ENCODE measurements around the gene C2. TPM values are rescaled to one million over a fixed set of nuclear protein-coding genes. Genes with fewer than 3 reads are reported as not detected.
"Not testable (repeated sequence)": the region's sequence is repeated elsewhere in the genome, so short reads cannot be mapped to it uniquely, and the experiment has no call there.

The C2 gene
- polyA plus RNA-seq, 5 donors, result 3.6 to 7.4 (median 6.0) TPM

DNA sequence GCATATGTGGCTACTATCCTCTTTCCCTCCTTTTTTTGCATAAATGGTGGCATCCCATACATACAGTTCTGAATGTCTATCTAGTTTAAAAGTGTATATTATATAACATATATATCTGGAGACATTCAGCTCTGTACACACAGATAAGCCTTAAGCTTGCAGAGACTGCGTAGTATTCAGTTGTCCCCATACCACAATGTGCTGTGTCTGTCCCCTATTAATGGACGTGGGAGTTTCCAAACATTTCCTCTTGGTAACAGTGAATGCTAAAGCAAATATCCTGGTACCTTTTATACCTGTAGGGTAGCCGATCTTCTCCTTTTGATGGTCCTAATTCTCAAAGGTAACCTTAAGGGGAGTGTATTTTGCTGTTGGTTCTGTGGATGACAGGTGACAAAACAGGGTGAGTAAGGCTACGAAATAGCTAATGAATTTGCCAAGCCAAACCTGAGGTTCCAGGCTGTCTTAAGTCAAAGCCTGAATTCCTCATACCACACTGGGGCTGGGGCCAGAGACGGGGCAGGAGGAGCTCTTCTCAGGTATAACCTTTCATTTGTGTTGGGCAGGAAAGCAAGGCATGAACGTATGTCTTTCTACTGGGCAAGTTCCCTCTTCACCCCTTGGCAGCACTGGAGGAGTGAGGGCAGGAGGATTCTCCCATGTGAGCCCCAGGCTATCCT is 7.8 kb upstream of the C2 start:
- no peak for DNase-seq

DNA sequence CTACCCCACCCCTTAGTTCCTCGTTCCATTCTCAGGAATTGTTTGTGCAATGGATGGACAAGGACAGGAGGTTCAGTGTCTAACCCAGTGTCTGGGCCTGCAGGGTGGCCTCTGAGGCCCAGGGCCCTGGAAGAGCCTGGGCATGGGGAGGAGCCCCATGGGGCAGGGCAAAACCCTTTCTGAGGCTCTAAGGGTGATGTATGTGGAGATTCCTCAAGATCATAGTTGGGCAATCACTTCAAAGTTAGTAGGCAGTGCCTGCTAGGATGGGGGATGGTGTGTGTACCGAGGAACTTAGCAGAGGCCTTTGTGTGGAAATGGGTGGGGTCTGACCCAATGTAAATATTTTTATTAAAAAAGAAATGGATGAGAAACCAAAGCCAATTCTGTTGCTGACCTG is 6.7 kb upstream of the C2 start:
- DNase-seq, result no peak

DNA sequence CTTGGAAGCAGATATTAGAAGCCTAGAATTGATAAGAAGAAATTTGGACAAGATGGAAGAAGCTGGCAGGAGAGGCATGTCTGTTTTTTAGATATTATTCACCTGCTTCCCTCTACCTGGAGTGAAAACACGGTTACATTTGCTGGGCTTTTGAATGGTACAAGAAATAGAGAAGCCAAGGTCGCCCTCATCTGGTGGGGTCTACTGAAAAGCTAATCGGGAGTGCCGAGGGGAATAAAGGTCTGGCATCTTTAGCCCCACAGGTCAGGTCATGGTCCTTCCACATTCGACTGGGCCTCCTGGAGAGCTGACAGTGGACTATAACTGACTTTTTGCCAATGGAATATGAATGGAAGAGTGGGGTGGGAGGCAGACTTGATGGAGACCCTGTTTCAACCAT is 4.6 kb upstream of the C2 start:
- no peak for DNase-seq

DNA sequence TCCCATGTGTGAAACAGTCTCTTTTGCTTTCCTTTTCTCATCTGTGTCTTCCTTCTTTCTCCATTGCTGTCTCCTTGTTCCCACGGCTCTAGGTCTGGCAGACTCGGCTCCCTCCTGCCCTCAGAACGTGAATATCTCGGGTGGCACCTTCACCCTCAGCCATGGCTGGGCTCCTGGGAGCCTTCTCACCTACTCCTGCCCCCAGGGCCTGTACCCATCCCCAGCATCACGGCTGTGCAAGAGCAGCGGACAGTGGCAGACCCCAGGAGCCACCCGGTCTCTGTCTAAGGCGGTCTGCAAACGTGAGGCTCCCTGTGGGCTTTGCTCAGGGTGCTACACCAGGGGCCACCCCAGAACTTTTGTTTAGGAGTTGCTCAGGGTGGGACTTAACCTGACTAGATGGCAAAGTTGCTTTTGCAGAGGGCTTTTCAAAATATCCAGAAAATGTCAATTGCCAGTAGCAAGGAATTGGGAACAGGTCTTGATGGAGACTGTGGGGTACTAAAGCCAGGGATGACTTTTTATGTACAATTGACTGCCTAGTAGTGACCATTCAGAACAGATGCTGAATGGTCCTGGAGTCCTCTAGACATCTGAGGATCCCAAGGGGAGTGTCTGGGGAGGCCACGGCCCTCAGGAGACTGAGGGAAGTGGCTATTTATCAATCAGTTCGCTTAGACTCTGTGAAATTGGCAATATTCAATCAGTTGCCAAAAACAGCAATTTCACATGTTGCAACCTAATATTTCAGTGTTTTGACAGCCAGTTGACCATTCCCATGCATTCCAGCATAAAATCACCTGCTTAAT is 550 bp downstream of the C2 start:
- no peak for DNase-seq

DNA sequence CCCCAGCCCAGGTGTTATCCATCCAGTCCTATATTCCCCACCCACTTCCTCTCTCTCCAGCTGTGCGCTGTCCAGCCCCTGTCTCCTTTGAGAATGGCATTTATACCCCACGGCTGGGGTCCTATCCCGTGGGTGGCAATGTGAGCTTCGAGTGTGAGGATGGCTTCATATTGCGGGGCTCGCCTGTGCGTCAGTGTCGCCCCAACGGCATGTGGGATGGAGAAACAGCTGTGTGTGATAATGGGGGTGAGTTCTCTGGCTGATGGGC is 1.1 kb downstream of the C2 start:
- no peak for DNase-seq

DNA sequence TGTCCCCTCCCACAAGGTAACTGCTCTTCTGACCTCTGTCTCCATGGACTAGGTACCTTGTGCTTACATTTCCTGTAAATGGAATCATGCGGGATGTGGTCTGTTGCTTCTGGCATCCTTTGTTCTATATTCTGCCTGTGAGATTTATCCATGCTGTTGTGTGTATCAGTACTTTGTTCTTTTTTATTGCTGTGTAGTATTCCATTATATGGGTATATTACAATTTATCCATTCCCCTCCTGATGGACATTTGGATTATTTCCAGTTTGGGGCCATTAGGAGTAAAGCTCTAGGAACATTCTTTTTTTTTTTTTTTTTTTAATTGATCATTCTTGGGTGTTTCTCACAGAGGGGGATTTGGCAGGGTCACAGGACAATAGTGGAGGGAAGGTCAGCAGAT is 3.4 kb downstream of the C2 start:
- no peak for DNase-seq

DNA sequence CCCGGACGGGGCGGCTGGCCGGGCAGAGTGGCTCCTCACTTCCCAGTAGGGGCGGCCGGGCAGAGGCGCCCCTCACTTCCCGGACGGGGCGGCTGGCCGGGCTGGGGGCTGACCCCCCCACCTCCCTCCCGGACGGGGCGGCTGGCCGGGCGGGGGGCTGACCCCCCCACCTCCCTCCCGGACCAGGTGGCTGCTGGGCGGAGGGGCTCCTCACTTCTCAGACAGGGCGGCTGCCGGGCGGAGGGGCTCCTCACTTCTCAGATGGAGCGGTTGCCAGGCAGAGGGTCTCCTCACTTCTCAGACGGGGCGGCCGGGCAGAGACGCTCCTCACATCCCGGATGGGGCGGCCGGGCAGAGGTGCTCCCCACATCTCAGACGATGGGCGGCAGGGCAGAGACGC is 4.6 kb downstream of the C2 start:
- not testable (repeated sequence) for DNase-seq

DNA sequence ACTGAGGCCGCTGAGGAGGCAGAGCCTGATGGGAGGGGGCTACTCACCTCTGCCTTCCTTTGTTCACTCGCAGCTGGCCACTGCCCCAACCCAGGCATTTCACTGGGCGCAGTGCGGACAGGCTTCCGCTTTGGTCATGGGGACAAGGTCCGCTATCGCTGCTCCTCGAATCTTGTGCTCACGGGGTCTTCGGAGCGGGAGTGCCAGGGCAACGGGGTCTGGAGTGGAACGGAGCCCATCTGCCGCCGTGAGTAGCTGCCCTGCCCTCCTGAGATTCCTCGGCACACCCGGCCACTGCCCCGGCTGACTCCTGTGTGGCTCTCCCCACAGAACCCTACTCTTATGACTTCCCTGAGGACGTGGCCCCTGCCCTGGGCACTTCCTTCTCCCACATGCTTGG is 6.0 kb downstream of the C2 start:
- DNase-seq, result no peak

DNA sequence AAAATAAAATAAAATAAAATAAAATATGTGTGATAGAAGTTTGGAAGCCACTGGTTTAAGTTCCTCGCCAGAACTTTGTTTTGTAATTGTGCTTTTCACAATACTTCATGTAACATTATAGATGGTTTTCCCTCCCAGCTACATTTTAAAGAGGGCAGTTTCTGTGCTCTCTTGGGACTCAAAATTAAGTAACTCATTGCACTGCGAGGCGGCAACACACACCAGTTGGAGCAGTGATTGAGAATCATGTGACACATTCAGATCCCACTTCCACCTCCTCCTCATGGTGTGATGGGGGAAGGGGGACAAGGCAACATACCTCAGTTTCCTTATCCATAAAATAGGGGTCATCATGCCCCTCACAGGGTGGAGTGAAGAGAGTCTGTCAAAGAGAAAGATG is 7.5 kb downstream of the C2 start:
- no peak for DNase-seq

DNA sequence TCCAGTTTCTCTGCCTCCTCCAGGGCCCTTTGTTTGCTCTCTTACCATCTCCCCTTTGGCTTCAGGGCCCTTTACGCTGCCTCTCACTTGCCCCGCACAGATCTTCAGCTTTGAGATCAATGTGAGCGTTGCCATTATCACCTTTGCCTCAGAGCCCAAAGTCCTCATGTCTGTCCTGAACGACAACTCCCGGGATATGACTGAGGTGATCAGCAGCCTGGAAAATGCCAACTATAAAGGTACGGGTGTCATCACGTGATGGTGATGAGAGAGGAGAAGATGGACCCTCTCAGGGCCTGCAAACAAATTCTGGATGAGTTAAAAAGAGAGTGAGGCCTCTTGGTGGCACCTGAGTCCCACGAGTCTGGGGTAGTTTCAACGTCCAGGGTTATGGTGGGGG is 8.3 kb downstream of the C2 start:
- no peak for DNase-seq

DNA sequence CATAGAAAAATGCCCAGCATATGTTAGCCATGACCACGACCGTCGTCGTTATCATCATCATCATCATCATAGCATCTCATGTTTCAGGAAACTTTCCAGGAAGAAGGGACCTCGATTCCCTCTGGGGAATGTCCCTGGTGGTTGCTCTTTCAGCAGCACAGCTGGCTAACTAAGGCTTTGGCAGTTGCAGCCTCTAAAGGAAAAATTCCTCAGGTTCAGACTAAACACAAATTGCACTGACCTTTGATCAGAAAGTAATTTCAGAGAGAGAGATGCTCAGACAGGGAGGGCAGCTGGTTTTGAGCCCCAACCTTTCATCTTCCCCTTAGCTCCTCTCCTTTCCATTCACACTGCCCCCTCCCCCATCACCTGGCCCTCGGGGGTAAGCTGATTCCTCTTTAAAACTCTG is 12.7 kb downstream of the C2 start:
- DNase-seq, result no peak

DNA sequence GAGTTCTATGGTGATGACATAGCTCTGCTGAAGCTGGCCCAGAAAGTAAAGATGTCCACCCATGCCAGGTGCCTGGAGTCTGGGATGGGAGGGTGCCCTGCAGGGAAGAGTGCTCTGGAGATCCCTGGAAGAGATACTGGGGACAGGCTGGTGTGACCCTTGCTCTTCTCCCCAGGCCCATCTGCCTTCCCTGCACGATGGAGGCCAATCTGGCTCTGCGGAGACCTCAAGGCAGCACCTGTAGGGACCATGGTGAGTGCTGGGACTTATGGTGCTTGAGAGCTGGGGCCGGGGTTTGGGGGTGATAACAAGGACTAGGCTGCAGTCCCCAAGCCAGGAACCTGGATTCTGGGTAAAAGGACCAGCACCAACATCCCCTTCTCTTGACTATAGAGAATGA is 16.2 kb downstream of the C2 start:
- no peak for DNase-seq

DNA sequence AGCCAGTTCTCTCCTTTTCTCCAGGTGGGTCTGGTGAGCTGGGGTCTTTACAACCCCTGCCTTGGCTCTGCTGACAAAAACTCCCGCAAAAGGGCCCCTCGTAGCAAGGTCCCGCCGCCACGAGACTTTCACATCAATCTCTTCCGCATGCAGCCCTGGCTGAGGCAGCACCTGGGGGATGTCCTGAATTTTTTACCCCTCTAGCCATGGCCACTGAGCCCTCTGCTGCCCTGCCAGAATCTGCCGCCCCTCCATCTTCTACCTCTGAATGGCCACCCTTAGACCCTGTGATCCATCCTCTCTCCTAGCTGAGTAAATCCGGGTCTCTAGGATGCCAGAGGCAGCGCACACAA is 17.6 kb downstream of the C2 start:
- DNase-seq, result no peak

DNA sequence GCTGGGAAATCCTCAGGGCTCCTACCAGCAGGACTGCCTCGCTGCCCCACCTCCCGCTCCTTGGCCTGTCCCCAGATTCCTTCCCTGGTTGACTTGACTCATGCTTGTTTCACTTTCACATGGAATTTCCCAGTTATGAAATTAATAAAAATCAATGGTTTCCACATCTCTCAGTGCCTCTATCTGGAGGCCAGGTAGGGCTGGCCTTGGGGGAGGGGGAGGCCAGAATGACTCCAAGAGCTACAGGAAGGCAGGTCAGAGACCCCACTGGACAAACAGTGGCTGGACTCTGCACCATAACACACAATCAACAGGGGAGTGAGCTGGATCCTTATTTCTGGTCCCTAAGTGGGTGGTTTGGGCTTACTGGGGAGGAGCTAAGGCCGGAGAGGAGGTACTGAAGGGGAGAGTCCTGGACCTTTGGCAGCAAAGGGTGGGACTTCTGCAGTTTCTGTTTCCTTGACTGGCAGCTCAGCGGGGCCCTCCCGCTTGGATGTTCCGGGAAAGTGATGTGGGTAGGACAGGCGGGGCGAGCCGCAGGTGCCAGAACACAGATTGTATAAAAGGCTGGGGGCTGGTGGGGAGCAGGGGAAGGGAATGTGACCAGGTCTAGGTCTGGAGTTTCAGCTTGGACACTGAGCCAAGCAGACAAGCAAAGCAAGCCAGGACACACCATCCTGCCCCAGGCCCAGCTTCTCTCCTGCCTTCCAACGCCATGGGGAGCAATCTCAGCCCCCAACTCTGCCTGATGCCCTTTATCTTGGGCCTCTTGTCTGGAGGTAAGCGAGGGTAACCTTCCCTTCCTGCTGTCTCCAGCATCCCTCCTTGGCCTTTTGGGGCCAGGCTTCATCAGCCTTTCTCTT is 18.2 kb downstream of the C2 start, which contains the start of gene CFB:
Gene CFB, plus strand, starts transcription at position 589 of the 863 bp plus-strand sequence. Its CDS starts 127 bp downstream, at position 716.
- DNase-seq, result no peak

DNA sequence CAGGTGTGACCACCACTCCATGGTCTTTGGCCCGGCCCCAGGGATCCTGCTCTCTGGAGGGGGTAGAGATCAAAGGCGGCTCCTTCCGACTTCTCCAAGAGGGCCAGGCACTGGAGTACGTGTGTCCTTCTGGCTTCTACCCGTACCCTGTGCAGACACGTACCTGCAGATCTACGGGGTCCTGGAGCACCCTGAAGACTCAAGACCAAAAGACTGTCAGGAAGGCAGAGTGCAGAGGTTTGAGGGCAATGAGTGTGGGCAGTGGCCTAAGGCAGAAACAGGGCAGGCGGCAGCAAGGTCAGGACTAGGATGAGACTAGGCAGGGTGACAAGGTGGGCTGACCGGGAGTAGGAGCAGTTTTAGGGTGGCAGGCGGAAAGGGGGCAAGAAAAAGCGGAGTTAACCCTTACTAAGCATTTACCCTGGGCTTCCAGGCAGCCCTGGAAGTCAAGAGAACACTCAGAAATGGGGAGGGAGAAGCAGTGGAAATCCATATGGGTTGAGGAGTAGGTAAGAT is 18.9 kb downstream of the C2 start:
- DNase-seq, result no peak

DNA sequence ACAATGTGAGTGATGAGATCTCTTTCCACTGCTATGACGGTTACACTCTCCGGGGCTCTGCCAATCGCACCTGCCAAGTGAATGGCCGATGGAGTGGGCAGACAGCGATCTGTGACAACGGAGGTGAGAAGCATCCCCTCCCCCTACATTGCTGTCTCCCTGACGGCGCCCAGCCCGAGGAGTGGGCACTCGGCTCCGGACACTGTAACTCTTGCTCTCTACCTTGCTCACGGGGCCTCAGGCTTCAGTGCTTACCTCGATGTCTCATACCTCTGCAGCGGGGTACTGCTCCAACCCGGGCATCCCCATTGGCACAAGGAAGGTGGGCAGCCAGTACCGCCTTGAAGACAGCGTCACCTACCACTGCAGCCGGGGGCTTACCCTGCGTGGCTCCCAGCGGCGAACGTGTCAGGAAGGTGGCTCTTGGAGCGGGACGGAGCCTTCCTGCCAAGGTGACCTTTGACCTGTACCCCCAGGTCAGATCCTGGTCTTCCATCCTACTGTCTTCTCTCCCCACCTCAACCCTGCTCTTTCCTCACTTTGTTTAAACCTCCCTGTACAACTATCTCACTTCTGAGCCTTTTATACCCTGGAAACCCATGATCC is 19.7 kb downstream of the C2 start:
- no peak for DNase-seq

DNA sequence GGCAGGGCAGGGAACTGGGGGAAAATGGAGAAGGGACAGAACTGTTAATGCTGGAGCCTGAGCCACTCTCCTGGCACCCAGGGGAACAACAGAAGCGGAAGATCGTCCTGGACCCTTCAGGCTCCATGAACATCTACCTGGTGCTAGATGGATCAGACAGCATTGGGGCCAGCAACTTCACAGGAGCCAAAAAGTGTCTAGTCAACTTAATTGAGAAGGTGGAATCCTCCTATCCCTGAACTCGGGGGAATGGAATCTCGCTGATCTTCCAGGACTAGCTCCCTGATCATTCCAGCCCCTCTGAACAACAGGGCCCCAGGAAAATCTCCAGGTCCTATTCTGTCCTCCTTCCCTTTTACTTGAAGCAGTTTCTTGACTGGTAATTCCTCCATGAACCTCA is 20.3 kb downstream of the C2 start:
- no peak for DNase-seq

DNA sequence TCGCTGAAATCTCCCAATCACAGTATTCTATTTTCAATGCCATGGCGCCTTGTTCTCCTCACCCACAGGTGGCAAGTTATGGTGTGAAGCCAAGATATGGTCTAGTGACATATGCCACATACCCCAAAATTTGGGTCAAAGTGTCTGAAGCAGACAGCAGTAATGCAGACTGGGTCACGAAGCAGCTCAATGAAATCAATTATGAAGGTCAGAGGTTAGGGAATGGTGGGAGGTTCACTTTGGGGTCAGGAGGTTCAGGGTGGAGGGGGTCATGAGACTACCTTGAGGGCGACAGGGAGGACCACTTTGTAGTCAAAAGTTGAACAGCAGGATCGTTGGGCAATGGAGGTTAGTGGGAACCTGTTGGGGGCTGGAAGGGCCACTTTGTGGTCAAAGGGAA is 20.8 kb downstream of the C2 start:
- no peak for DNase-seq

DNA sequence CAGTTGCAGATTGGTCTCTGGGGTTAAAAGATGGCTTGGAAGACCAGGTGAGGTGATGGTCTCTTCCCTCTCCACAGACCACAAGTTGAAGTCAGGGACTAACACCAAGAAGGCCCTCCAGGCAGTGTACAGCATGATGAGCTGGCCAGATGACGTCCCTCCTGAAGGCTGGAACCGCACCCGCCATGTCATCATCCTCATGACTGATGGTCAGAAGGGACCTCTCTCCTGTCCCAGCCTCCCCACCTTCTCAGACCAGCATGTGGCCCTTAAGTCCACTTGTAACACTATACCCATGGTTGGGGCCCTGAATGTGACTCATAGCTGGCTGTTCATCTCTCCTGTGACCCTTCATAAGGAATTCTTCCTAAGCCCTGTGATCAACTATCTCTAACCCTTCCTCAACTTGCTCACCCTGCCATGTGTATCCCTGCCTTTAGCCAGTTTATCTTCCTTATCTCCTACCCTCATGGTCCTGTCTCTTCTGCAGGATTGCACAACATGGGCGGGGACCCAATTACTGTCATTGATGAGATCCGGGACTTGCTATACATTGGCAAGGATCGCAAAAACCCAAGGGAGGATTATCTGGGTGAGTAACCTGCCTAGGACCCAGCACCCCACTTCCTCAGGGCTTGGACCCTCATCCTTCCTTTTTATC is 21.4 kb downstream of the C2 start:
- no peak for DNase-seq

DNA sequence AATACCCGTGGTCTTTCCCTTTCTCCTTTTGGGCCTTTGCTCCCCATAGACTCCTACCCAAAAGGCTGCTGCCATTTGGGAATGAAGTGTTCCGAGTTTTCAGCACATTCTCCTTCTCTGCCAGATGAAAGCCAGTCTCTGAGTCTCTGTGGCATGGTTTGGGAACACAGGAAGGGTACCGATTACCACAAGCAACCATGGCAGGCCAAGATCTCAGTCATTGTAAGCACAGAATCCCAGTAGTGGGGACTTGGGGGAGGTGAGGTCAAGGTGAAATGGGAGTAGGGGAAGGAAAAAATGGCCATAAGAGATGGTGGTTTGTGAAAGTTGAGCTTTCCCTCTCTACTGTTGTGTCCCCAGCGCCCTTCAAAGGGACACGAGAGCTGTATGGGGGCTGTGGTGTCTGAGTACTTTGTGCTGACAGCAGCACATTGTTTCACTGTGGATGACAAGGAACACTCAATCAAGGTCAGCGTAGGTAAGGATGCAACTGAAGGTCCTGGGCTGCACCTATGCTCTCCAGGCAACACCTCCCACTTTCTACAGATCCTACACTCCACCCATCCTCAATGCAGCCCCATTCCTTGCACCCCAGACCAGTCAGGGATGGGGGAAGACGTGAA is 22.5 kb downstream of the C2 start:
- DNase-seq, result no peak

DNA sequence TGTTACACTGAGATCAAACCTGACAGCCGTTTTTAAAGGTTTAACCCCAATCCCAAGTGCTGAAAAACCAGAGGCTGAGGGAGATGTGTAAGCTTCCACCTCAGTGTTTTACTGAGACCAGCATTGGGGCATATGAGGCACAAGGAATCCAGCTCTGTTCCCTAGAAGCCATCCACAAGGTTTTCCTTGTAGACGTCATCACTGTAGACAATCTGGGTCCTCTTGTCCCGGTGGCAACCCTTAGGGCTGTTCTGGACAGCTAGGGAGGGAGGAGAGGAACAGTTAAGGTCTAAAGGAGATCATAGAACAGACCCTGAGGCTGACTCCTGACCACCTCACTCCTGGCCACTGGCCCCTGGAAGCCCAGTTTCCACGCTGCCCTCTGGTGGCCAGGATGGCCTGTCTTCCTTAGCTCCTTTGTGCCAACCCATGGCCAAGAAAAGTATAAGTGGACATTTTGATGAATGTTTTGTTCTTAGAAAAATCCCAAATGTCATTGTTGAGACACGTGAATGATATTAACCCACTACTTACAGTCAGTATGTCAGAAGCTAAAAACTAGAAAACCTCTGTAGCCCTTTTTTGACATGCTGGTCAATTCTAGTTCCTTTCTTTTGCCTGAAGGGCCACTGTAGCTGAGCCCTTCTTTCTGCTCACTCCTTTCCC is 24.8 kb downstream of the C2 start:
- DNase-seq, result no peak
